GM15510 (cell line): ENCODE measurements around the gene PACS1.

Experiments used
- POLR2A ChIP-seq: IDR thresholded peaks from 3 replicates; pipeline ENCODE4 v1.6.1; 2011; ENCODE audit warnings: borderline replicate concordance; ENCODE audit not compliant: insufficient read length; ENCODE audit errors: extremely low read depth

PACS1 gene

DNA sequence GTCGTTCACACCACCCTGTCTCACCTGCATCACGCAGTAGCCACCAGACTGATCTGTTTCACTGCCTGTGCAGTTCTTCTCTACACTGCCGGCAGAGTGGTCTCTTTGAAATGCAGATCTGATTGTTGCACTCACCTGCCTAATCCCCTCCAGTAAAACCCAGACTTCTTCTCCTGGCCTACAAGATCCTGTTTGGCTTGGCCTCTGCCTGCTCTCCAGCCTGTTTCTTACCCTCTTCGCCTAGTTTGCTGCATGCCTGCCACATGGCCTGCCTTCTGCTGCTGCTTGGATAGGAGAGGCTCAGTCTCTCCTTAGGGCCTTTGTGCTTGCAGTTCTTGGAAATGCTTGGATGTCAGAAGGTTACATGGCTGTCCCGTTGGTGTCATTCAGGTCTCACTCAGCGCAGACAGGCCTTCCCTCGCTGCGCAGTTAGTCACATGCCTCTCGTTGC, 42.0 kb downstream of the PACS1 start:
- no peak for TF ChIP-seq POLR2A

DNA sequence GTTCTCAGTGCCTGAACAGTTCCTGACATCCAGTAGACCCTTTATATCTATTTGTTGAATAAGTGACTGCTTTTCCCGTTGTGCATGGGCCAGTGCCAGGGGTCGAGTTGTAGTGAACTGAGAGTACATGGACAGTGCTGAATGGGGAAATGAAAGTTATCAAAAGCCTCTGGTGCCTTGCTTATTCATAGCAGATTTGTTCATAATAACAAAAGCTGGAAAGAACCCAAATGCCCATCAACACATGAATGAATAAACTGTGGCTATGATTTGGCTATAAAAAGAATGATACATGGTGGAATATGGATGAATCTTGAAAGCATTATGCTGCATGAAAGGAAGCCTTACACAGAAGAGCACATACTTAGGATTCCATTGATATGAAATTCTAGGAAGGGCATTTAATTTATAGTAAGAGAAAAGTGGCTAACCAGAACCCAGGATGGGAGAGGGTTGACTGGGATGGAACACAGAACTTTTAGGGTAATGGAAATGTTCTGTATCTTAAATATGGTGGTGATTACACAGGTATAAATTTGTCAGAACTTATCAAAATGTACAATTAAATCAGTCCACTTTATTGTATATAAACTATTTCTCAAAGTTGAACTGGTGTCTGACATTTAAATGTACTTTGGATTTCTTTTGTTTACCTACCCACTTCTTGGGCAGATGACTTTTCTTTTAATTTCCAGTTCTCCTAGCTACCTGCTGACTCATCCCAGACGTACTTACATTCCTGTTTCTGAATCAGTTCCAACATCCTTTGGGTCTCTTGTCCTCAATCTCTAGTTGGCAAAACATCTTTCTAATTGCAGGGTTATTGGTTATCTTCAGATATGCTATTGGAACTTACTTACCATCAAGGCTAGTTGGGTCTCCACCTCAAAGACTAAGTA, 42.8 kb downstream of the PACS1 start:
- TF ChIP-seq POLR2A: no peak

DNA sequence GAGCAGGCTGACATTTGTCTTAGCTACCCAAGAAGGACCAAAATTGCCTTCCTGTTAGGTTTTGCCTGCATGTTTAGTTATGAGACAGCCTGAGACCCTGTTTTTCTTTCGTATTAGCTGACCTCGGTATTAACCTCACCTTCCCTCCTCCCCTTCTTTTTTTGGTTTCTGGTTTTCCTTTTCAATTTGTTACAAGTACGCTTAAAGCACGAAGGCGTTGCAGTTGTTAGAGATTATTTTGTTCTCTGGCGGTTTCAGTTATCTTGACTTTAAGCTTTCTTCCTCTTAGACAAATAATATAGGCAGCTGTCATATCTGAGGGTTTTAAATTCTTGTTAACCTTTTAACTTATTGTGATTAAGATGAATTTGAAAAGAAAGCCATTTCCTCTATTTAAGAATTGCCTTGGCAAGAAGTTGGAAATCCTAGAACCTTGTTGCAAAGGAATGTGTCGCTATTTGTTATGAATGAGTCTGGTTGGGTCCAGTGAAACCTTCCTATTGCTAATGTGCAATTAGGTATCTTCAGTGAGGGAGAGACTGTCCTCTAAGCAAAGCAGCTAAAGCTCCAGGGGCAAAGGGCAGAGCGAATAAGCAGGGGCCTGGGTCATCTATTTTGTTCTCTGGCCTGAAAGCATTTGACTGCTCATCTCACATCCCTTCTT, 45.7 kb downstream of the PACS1 start:
- TF ChIP-seq POLR2A: no peak

DNA sequence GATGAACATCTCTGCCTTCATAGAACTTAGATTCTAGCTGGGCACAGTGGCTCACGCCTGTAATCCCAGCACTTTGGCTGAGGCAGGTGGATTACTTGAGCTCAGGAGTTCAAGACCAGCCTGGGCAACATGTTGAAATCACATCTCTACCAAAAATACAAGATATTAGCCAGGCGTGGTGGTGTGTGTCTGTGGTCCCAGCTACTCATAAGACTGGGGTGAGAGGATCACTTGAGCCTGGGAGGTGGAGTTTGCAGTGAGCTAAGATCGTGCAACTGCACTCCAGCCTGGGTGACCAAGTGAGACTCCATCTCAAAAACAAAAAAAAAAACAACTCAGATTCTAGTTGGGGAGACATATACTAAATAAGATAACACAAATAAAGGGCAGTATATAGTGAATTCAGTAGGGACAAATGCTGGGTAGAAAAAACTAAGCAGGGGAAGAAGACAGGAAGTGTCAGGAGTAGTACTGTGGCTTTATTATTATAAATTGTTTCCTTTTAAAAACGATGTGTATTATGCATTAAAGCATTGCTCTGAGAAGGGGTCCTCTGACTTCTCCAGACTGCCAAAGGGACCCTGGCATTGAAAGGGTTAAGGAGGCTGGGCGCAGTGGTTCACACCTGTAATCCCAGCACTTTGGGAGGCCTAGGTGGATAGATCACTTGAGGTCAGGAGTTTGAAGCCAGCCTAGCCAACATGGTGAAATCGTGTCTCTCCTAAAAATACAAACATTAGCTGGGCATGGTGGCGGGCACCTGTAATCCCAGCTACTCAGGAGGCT, 46.7 kb downstream of the PACS1 start:
- TF ChIP-seq POLR2A: no peak

DNA sequence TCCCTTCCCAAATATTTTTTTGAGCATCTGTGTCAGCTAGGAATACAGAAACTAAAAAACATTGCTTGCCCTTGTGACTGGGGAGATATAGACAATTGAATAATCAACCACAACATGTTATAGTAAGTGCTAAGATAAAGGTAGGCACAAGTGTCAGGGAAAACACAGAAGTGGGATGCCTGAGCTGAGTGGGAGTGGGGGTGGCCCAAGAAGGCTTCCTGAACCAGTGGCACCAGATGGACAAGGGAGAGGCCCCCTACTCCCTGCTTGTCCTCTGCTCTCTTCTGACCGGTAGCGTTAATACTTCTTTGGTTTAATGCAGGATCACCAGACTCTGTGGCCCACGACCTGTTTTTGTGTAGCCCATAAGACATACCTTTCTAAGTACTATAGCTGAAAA, 48.8 kb downstream of the PACS1 start:
- TF ChIP-seq POLR2A: no peak

DNA sequence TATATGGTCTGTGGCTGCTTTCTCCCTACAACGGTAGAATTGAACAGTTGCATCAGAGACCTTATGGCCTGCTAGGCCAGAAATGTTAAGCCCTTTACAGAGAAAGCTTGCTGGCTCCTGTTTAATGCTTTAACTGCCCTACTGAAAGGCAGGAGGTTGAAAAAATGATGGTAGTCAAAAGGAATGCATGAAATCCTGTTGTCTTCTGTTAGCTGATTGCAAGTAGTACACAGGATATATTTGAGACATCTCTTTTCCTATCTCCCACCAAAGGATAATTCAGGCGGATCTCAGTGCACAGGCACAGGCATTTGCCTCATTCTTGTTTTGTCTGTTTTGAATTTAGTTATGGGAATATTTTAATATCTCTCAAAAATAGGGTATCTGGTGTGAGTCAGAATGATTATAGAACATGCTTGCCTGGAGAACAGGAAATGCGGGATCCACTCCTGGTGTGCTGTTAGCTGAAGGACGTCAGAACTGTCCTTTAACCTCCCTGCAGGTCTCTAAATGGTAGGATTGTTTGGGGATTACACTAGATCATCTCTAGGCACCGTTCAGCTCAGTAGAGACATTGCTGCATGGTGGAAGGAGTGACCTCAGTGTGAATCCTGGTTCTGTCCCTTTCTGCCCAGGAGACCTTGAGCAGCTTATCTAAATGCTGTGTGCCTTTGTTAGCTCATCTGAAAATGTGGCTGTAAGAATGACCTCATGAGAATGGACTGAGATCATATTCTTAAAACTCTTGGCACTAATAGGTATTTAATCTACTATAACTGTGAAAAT, 49.5 kb downstream of the PACS1 start:
- TF ChIP-seq POLR2A: no peak

DNA sequence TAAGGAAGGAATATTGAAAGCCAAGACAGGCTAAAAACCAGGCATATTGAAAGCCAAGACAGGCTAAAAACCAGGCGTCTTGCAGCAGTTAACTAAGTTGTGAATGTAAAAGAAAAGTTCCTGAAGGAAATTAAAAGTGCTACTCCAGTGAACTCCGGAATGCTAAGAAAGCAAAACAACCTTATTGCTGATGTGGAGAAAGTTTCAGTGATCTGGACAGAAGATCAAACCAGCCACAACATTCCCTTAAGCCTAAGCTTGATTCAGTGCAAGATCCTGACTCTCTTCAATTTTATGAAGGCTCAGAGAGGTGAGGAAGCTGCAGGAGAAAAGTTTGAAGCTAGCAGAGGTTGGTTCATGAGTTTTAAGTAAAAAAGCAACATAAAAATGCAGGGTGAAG, 51.4 kb downstream of the PACS1 start:
- TF ChIP-seq POLR2A: no peak

DNA sequence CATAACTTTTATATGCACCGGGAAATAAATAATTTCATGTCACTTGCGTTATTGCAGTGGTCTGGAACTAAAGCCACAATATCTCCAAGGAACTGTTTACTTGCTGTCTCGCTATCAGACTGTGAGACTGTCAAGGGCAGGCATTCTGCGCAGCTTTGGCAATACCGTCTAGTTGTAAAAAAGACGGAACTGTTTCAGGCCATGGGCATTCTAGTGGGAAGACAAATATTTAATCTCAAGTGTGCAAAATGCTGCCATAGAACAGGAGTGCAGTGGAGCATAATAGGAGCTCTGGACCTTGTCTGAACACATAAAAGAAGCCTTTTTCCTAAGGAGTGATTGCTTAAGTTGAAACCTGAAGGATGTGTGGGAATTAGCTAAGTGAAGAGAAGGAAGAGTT, 53.8 kb downstream of the PACS1 start:
- no peak for TF ChIP-seq POLR2A

DNA sequence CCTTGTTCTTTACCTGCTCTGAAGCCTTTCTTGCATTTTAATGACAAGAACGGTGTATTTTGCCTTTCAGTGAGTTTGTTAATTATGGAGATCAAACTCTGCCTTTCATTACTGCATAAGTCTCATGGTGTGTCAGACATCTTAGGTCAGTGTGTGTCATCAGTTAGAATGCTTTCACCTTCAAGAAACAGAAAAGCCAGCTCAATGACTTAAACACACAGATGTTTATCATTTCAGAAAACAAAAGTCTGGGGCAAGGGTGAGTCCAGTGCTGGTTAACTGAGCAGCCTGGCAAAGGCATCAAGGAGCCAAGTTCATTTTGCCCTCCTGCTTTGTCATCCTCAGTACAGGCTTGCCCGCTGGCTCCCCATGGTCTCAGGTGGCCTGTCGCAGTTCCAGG, 54.5 kb downstream of the PACS1 start:
- no peak for TF ChIP-seq POLR2A

DNA sequence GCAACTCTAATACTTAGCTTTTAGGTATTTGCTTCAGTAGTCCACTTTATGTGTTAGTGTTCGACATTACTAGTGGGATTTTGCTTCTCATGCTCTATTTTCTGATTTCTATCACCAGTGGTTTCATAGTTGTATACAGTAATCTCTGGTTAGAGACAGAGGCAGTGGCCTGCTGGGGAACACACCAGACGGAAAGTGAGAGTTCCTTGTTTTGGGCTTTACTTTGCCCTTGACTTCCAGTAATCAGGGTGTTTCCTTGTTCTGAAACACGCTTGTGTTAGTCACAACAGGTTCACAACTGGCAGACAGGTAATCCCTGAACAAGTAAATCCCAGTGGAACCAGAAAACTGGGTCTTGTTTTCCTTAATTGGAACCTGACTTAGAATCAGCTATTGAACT, 56.0 kb downstream of the PACS1 start:
- TF ChIP-seq POLR2A: no peak

DNA sequence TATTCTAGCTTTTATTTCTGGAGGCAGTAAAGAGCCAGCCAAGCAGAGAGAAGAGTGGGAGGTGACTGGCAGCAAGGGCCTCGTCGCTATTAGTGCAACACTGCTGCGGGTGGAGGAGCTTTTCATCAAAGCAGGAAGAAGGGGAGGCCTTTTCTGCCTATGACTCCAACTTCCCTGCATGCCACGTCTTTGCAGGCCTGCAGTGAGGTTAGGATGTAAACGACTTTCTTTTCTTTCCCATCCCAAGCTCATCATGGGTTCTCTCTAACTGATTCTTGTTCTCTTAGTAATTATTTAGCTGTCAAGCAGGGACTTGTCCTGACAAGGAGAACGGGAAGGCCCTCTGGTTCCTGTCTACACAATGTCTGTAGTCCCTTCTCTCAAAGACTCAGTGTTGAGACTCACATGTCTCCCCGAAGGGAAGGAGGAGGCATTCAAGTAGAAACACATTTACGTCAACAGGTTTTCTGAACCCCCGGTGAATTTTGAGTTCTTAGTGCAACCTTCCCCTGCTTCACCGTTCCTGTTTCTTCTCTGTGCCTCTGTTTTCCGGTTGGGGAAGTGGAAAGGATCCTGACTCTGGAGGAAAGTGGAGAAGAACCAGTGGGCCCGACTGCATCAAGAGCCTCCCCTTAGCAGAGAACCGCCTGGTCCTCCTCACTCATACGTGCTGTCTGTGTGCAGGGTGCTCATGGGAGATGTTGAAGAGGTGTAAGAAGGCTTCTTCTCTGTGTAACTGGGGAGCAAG, 56.9 kb downstream of the PACS1 start:
- no peak for TF ChIP-seq POLR2A

DNA sequence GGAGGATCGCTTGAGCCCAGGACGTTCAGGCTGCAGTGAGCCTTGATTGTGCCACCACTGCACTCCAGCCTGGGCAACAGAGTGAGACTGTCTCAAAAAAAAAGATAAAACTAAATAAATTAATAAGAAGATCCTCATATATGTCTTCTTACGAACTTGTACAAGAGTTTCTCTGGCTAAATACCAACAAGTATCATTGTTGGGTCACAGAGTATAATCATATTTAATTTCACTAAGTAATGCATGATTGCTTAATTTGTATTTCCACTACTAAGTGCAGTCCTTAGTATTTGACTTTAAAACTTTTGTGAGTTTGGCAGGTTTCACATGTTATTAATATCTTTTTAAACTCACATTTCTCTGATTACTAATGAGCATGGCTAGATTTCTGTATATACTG, 60.9 kb downstream of the PACS1 start:
- TF ChIP-seq POLR2A: no peak

DNA sequence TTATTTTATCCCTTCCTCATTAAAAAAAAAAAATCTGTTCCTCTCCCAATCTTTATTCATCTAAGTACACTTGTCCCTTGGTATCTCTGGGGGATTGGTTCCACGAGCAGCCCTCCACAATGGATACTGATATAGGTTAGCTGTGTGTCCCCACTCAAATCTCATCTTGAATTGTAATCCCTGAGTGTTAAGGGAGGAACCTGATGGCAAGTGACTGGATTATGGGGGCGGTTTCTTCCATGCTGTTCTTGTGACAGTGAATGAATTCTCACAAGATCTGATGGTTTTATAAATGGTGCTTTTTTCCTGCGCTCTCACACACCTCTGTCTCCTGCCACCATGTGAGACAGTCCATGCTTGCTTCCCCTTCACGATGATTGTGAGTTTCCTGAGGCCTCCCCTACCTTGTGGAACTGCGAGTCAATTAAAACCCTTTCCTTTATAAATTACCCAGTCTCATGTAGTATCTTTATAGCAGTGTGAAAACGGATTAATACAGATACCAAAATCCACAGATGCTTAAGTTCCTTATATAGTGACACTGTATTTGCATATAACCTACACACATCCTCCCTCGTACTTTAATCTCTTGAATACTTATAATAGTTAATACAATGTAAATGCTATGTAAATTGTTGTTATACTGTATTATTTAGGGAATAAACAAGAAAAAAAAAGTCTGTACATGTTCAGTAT, 62.0 kb downstream of the PACS1 start:
- TF ChIP-seq POLR2A: peak; percentile 49
